HFF-Myc (cell line): ENCODE results near the gene AHNAK.
A peak's percentile ranks its signal among the peaks of the same experiment; 100 is the strongest.

Experiments used
- DNase-seq: peaks from one replicate; pipeline ENCODE4 v3.0.0-alpha.2; 2011; ENCODE audit warnings: low read depth; ENCODE audit errors: extremely low read depth
- H3K4me3 ChIP-seq: replicated peaks from 2 replicates; pipeline ENCODE4 v1.5.1; 2011; ENCODE audit warnings: low read depth, mild to moderate bottlenecking, control low read depth, low read length
- TF ChIP-seq, protein P1 (sequence below): IDR thresholded peaks from 2 replicates; pipeline ENCODE4 v1.5.1; 2012; ENCODE audit warnings: mild to moderate bottlenecking, low read depth, low read length, control low read depth; ENCODE audit errors: missing control alignments

AHNAK gene

GRCh38 chr11:62432695-62433094 is 113.9 kb downstream of the AHNAK start:
- no peak overlapping the region for H3K4me3 ChIP-seq
- TF ChIP-seq, protein P1, sequence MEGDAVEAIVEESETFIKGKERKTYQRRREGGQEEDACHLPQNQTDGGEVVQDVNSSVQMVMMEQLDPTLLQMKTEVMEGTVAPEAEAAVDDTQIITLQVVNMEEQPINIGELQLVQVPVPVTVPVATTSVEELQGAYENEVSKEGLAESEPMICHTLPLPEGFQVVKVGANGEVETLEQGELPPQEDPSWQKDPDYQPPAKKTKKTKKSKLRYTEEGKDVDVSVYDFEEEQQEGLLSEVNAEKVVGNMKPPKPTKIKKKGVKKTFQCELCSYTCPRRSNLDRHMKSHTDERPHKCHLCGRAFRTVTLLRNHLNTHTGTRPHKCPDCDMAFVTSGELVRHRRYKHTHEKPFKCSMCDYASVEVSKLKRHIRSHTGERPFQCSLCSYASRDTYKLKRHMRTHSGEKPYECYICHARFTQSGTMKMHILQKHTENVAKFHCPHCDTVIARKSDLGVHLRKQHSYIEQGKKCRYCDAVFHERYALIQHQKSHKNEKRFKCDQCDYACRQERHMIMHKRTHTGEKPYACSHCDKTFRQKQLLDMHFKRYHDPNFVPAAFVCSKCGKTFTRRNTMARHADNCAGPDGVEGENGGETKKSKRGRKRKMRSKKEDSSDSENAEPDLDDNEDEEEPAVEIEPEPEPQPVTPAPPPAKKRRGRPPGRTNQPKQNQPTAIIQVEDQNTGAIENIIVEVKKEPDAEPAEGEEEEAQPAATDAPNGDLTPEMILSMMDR: no peak
- DNase-seq: no peak

DNA sequence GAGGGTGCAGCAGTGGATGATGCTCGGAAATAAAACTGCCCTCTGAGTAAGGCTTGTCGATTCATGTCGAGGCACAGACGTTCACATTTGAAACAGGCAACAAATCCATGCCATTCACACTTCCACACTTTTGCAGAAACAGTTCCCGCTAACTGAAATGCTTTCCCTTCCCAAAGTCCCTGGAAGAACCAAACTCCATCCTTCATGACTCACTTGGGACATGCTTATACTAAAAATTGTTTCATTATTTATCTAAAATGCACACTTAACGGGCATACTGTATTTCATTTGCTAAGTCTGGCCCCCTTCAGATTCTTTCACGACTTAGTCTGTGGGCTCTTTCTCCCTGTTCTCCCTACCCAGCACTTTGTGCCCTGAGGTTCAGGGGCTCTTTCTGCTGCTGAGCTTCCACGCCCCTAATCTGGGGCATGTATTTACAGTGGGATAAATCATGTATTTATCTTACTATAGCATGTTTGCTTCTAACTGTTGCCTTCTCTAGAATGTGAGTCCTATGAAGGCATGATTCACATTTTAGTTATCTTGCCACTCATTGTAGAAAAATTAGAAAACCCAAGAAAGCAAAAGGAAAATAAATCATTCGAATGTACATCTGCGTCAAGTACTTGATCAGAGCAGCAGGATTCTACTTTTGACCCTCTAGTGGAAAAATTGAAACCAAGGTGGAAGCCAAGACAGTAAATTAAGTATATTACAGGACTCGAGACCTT is 115.3 kb downstream of the AHNAK start:
- H3K4me3 ChIP-seq: no peak overlapping the region
- DNase-seq: no peak
- TF ChIP-seq, protein P1: no peak

GRCh38 chr11:62430425-62430824 is 116.2 kb downstream of the AHNAK start:
- no peak overlapping the region for H3K4me3 ChIP-seq
- peak; percentile 79 for DNase-seq
- TF ChIP-seq, protein P1: no peak

GRCh38 chr11:62428871-62429560 is 117.6 kb downstream of the AHNAK start:
- no peak for DNase-seq
- H3K4me3 ChIP-seq: no peak overlapping the region
- TF ChIP-seq, protein P1: no peak

- no peak for DNase-seq
- TF ChIP-seq, protein P1: no peak
- no peak overlapping the region for H3K4me3 ChIP-seq
Observed at GRCh38 chr11:62427630-62428233, 118.9 kb downstream of the AHNAK start.

GRCh38 chr11:62423012-62423411 is 123.6 kb downstream of the AHNAK start:
- TF ChIP-seq, protein P1: no peak
- no peak overlapping the region for H3K4me3 ChIP-seq
- DNase-seq: no peak
